HG03571 (cell line): ENCODE data around the gene SCARB1.

Source experiments
- ATAC-seq: cut with Tn5 transposase; IDR thresholded peaks from one replicate; pipeline ENCODE4 v1.9.1; 2021; ENCODE audit not compliant: unreplicated experiment

Gene SCARB1

GRCh38 chr12:124762791-124763593, 100.7 kb downstream of the SCARB1 start:
- ATAC-seq, result no peak

GRCh38 chr12:124762384-124762783, 101.3 kb downstream of the SCARB1 start:
- no peak for ATAC-seq

- no peak for ATAC-seq
Measured at GRCh38 chr12:124761871-124762270, 101.8 kb downstream of the SCARB1 start.

DNA sequence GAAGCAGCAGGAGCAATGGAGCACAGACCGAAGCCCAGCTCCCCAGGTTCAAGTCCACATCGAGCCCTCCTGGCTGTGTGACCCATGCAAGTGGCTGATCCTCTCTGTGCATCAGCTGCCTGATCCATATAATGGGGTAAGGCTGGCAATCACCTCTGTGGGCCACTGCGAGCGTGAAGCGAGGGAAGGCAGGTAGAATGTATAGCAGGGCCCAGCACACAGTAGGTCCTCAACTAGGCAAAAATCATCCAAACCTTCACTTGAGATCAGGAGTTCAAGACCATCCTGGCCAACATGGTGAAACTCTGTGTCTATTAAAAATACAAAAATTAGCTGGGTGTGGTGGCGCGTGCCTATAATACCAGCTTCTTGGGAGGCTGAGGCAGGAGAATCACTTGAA, 102.6 kb downstream of the SCARB1 start:
- no peak for ATAC-seq

DNA sequence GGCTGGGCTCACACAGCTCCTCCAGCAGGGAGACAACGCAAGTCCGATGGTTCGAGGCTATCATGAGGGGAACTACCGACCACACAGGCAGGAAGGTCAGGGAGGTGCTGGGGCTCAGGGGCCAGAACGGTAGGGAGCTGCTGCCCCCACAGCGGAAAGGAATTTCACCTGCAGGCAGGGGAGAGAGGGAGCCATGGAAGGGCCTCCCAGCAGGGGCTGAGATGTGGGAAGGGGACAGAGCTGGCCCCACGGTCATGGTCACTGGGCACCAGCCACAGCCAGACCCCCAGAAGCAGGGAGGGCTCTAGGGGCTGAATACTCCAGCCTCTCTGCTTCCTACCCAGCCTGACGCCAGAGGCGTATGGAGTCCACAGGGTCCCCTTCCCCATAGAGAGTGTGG, 103.1 kb downstream of the SCARB1 start:
- ATAC-seq, result no peak

DNA sequence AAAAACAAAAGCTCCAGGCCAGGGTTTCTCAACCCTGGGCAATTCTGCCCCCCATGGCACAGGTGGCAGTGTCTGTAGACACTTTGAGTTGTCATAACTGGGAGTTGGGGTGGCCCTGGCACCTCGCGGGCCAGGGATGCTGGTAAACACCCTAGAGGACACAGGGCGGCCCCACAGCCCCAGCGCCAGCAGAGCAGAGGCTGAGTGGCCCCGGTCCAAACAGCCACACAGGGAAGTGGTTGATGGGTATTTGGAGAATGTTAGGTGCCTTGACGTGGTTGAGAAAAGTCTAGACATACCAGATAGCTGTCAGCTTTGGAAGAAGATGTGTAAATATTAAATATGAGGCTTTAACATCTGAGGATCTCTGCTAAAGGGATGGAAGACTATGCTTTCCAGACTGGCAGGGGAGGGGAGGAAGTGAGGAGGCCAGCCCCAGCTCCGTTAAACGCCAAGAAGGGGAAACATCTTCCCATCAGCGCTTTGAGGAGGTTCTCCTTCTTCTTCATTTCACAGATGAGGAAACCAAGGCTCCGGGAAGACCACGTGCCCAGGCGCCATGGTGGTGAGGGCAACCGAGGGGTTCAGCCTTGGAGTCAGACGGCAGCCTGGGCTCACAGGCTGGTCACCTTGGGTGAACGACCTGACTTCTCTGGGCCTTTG, 103.7 kb downstream of the SCARB1 start:
- ATAC-seq, result no peak

GRCh38 chr12:124758266-124759220, 105.1 kb downstream of the SCARB1 start:
- no peak for ATAC-seq

DNA sequence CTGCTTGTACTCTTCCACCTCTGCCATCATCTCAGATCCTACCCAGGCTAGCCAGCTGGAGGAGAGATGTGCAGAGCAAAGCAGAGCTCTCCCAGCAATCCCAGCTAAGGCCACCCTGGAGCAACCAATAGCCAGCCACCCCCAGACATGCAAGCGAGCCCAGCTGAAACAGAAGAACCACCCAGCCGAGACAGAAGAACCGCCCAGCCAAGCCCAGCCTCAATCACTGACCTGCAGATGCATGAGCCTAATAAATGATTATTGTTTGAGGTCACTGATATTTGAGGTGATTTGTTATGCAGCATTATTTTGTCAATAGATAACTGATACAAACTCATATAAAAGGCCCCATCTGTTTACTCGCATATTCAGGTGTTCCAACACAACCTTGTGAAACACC, 106.3 kb downstream of the SCARB1 start:
- ATAC-seq, result no peak

DNA sequence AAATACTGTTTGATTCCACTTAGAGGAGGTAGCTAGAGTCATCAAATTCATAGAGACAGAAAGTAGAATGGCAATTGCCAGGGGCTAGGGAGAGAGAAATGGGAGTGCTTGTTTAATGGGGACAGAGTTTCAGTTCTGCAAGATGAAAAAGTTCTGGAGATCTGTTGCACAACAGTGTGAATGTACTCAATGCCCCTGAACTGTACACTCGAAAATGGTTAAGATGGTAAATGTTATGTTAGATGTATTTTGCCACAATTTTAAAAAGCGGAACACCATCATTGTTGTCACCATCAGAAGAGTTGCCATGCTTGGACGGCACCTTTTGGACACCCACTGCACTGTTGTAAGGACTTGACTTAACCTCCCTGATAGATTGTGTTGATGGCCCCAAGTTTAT, 106.9 kb downstream of the SCARB1 start:
- ATAC-seq, result no peak

DNA sequence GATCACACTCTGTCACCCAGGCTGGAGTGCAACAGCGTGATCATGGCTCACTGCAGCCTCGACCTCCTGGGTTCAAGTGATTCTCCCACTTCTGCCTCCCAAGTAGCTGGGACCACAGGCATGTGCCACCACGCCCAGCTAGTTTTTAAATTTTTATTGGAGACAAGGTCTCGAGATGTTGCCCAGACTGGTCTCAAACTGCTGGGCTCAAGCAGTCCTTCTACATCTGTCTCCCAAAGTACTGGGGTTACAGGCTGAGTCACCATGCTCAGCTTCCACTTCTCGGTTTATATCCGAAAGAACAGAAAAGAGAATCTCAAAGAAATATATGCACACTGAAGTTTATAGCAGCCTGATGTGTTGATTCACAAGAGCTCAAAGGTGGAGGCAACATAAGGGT, 107.5 kb downstream of the SCARB1 start:
- ATAC-seq, result no peak

DNA sequence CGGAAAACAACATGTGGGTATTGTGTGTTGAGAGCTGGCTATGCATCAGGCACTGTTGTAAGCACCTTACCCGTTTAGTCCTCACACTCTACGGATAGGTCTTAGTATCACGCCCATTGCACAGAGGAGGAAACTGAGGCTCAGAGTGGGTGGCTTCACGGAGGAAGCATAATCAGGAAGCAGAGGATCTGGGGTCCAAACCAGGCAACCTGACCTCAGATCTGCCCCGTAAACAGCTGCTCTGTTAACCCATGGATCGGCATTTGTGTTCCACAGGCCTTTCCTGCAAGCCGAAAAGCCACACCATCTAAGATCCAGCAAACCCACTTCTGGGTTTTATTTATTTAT, 107.9 kb downstream of the SCARB1 start:
- ATAC-seq, result no peak

DNA sequence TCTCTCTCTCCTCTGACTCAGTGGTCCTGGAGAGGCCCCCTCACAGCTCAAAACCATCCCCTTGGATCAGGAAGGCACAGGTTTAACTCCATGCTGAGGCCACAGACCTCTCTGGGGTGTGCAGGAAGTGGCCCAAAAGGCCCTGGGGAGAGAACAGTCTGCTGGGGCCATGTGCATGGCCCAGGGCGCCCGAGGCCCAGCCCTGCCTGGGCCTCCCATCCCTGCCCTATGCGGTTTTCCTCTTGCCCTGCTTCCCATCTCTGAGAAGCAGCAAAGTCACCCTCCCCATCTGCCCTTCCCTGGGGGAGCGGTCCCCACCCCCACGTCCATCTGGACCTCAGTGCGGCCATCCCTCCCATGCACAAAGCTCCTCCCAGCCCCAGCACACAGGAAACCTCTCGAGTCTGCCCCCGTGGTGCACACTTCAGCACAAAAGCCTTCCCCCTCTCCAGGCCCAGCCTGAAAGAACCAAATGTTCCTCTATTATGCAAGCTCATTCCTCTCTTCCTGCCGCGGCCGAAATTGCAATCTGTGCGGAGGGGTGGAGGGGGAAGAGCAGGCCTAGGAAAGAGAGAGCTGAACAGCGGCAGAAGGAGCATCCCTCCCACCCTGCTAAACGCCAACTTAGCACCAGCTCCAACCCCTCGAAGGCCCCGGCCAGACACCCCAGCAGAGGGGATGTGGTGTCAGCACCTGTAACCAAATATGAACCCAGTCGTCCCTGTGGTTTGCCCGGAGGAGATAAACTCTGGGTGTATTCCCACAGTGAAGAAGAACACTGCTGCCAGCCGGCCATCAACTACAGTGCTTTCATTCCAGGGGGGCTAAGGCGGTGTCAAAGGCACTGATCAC, 108.5 kb downstream of the SCARB1 start:
- ATAC-seq, result peak; percentile 54

DNA sequence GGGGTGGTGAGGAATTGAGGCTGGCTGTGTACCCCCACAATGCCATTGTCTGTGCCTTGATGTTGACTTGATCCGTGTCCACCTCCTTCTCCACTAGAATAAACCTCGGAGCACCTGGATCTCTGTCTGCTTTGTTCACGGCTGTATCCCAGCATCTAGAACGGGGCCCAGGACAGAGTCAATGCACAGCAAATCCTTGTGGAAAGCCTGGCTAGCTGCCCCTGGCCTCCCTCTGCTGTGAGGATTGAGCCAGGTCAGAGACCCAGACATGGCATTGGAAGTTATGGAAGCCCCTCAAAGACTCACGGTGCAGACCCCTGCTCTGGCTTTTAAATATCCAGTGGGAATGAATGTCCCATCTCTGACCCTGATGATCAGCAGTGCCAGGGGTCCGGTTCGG, 109.2 kb downstream of the SCARB1 start:
- ATAC-seq, result no peak

- ATAC-seq, result no peak
Measured at GRCh38 chr12:124753993-124754392, 109.7 kb downstream of the SCARB1 start.

- ATAC-seq, result no peak
Measured at GRCh38 chr12:124753228-124753591, 110.5 kb downstream of the SCARB1 start.

DNA sequence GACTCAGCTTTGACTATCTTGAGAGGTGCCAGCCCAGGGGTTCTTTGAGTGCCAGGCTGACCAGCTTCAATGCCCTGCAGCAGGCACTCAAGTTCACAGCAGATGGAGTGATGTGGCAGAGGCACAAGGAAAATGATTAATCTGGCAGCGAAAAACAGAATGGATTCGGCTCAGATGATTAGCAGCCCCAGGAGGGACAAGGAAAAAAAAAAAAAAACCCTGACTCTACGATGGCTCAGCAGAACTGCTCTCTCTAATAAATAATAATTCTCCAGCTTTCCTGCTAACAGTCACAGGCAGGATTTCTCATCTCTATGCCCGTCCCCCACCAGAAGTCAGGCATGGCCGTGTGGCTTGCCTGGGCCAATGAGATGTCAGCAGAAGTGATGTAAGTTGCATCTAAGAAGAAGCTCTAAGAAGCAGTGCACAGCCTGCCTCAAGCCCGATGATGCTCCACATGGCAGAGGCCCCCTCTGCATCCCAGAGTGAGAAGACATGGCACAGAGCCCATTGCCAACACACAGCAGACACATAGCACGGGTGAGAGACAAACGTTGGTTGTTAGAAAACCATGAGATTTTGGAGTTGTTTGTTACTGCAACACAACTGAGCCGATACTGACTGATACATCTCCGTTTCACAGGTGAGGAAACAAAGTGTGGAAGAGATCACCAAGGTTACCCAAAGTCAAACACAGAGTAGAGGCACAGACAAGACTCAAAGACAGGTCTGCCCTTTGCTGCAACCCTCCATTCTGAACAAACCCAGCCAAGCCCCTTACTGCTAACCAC, 111.0 kb downstream of the SCARB1 start:
- ATAC-seq, result no peak

GRCh38 chr12:124751654-124752355, 111.9 kb downstream of the SCARB1 start:
- no peak for ATAC-seq

- no peak for ATAC-seq
Measured at GRCh38 chr12:124750787-124751471, 112.7 kb downstream of the SCARB1 start.

DNA sequence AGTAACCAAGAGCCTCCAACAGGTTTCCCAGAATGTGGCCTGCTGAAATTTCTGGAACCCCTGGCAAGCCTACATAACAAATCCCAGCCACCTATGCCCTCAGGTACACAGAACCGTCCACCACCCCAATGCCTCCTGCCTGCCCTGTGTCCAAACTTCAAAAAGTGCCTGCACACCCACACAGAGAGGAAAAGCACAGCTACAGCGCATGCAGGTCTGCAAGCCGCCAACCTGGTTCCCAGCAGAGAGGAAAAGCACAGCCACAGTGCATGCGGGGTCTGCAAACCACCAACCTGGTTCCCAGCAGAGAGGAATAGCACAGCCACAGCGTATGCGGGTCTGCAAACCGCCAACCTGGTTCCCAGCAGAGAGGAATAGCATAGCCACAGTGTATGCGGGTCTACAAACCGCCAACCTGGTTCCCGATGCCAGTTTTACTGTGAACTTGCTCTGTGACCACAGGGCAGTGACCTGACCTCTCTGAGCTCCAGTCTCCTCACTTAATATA, 113.5 kb downstream of the SCARB1 start:
- ATAC-seq, result no peak
